K562 (cell line): Measurements from ENCODE around the gene KAZALD1. TPM values are rescaled to one million over a fixed set of nuclear protein-coding genes. Genes with fewer than 3 reads are reported as not detected.
A peak's percentile ranks its signal among the peaks of the same experiment; 100 is the strongest.

ENCODE experiments used
- ARHGAP35 ChIP-seq: fragments of 450-650 bp; IDR thresholded peaks from 2 replicates; pipeline ENCODE4 v1.6.1; 2018; ENCODE audit not compliant: partially characterized antibody
- BACH1 ChIP-seq: fragments of 200-800 bp; sonication (Bioruptor generic); IDR thresholded peaks from 2 replicates; pipeline ENCODE4 v1.6.1; 2016; ENCODE audit warnings: missing genetic modification characterization, missing compliant biosample characterization
- FOXA1 ChIP-seq: fragments of 450-650 bp; IDR thresholded peaks from 2 replicates; pipeline ENCODE4 v1.6.1; 2016; ENCODE audit warnings: mild to moderate bottlenecking, borderline replicate concordance
- HDAC1 ChIP-seq, 2 experiments: fragments of 450-650 bp; IDR thresholded peaks; 2 replicates each; pipeline ENCODE4 v1.6.1; 2016 to 2017; ENCODE audit warnings: inconsistent platforms in 1 of 2, mild to moderate bottlenecking in 1 of 2, moderate library complexity in 1 of 2
- HNRNPK ChIP-seq: fragments of 200-400 bp; formaldehyde crosslinking; IDR thresholded peaks from one replicate; pipeline ENCODE4 v1.6.1; 2018; ENCODE audit warnings: mild to moderate bottlenecking, low read depth, low read length; ENCODE audit not compliant: poor library complexity, severe bottlenecking
- KLF16 ChIP-seq: IDR thresholded peaks from 2 replicates; pipeline ENCODE4 v1.6.1; 2016; ENCODE audit warnings: antibody characterized with exemption
- MAX ChIP-seq: sonication (generic); formaldehyde crosslinking; IDR thresholded peaks from 2 replicates; pipeline ENCODE4 v1.9.0; 2022; ENCODE audit warnings: mild to moderate bottlenecking, missing genetic modification reagents
- MCM7 ChIP-seq, 2 experiments: fragments of 450-650 bp; IDR thresholded peaks; 2 replicates each; pipeline ENCODE4 v1.6.1; 2016 to 2018
- PRDM10 ChIP-seq: fragments of 450-650 bp; IDR thresholded peaks from 2 replicates; pipeline ENCODE4 v1.6.1; 2018; ENCODE audit not compliant: partially characterized antibody
- SREBF1 ChIP-seq: fragments of 150-350 bp; IDR thresholded peaks from 2 replicates; pipeline ENCODE4 v1.6.1; 2014; ENCODE audit warnings: antibody characterized with exemption, low read depth, low read length, borderline replicate concordance
- UBTF ChIP-seq, 2 experiments: IDR thresholded peaks; 2 replicates each; pipeline ENCODE4 v1.6.1; 2012; ENCODE audit warnings: improper control_type of control experiment in 2 of 2, low read depth in 2 of 2, low read length in 2 of 2, borderline replicate concordance in 1 of 2
- ZBTB9 ChIP-seq: fragments of 450-650 bp; formaldehyde crosslinking; IDR thresholded peaks from 2 replicates; pipeline ENCODE4 v1.4.0; 2020; ENCODE audit warnings: mild to moderate bottlenecking, moderate library complexity
- ZNF609 ChIP-seq: sonication (generic); formaldehyde crosslinking; IDR thresholded peaks from 2 replicates; pipeline ENCODE4 v1.8.1; 2023; ENCODE audit warnings: missing genetic modification reagents, mild to moderate bottlenecking, borderline replicate concordance
- ZNF644 ChIP-seq: fragments of 200-800 bp; sonication (Bioruptor generic); IDR thresholded peaks from 2 replicates; pipeline ENCODE4 v1.6.1; 2016; ENCODE audit warnings: low read depth, missing genetic modification characterization, missing compliant biosample characterization
- polyA plus RNA-seq, 8 experiments: library from polyadenylated mRNA; depleted of rRNA in 4 of 8; stranded (reverse) in 5 of 8; unstranded in 3 of 8; fragments of >200 nt; fragmentation: Nextera tagmentation in 2 of 8; fragmentation: Illumina TruSeq in 1 of 8; extraction: Ambion mirVana in 2 of 8; extraction: Trizol in 1 of 8; gene quantifications; 2 replicates each; pipeline versions ENCODE4 v1.2.1 to v1.2.3, GENCODE V29; 2011 to 2014; ENCODE audit warnings: inconsistent platforms in 1 of 8, missing spikeins in 1 of 8
- total RNA-seq, 7 experiments: library from RNA; depleted of rRNA in 6 of 7; stranded (reverse); fragments of >200 nt in 6 of 7; fragmentation: Illumina TruSeq in 2 of 7; extraction: Trizol in 2 of 7; gene quantifications; 2 replicates each; pipeline versions ENCODE4 v1.2.1 to v1.2.3, GENCODE V29; 2011 to 2021; ENCODE audit warnings: low replicate concordance in 1 of 7

The KAZALD1 gene
- total and polyA plus RNA-seq, 9 of the 15 experiments (the other 6 are each of a cell fraction or from before 2014, with no cell fraction given): 0.15 to 10.0 (median 4.9) TPM

- TF ChIP-seq HNRNPK (no peak), PRDM10 (no peak), ZBTB9 (CRISPR knock-in tag) (no peak), MCM7 (IDR thresholded peaks at IDR 0.05) (no peak), FOXA1 (no peak), MAX (CRISPR knock-in tag) (peak; percentile 41; the same call in 1 of the 2 replicates), BACH1 (tag) (no peak), HDAC1 (IDR thresholded peaks at IDR 0.05) (peak in 1 of 2 experiments; percentile 27; a peak in 1 of 4 replicates), ZNF609 (CRISPR knock-in tag) (no peak), SREBF1 (no peak), KLF16 (0 out of 2 replicates have a peak, but pooled peaks have one; percentile 16), ZNF644 (no peak), ARHGAP35 (no peak), UBTF (IDR thresholded peaks at IDR 0.05; ENCODE audit: borderline replicate concordance in 1 of 2, low read depth in 2 of 2, low read length in 2 of 2) (no peak)
Observed at GRCh38 chr10:101067356-101068083, 5.7 kb downstream of the KAZALD1 start (continued).
